ENCODE results near the gene ANKMY1. TPM values are rescaled to one million over a fixed set of nuclear protein-coding genes. Genes with fewer than 3 reads are reported as not detected.

The ANKMY1 gene
- total RNA-seq, 1 donor from 2014 or later = 28.5 TPM

- no peak for DNase-seq (ENCODE audit: extremely low spot score, unreplicated experiment)
- H3K4me3 Mint-ChIP-seq (ENCODE audit: unreplicated experiment) = no peak overlapping the region
- H3K27me3 Mint-ChIP-seq (ENCODE audit: unreplicated experiment) = no peaks in the 10 kb centered on the region
- H3K4me1 Mint-ChIP-seq (ENCODE audit: unreplicated experiment) = peaks cover 50% of the 10 kb centered on the region
- TF ChIP-seq CTCF (IDR thresholded peaks at IDR 0.05) = no peak
- H3K36me3 Mint-ChIP-seq (ENCODE audit: unreplicated experiment) = no peaks in the 10 kb centered on the region
- no peaks in the 10 kb centered on the region for H3K9me3 Mint-ChIP-seq (ENCODE audit: unreplicated experiment)
- H3K27ac Mint-ChIP-seq (ENCODE audit: unreplicated experiment) = no peak overlapping the region
These were observed 109.2 kb downstream of the ANKMY1 start for GRCh38 chr2:240448387-240449274.

GRCh38 chr2:240447934-240448333 lies 109.9 kb downstream of the ANKMY1 start:
- Mint-ChIP-seq H3K36me3 (ENCODE audit: unreplicated experiment) (no peaks in the 10 kb centered on the region), H3K4me1 (ENCODE audit: unreplicated experiment) (peaks cover 57% of the 10 kb centered on the region), H3K9me3 (ENCODE audit: unreplicated experiment) (no peaks in the 10 kb centered on the region), H3K4me3 (ENCODE audit: unreplicated experiment) (no peak overlapping the region), H3K27me3 (ENCODE audit: unreplicated experiment) (no peaks in the 10 kb centered on the region), H3K27ac (ENCODE audit: unreplicated experiment) (no peak overlapping the region)
- no peak for DNase-seq (ENCODE audit: extremely low spot score, unreplicated experiment)
- no peak for TF ChIP-seq CTCF (IDR thresholded peaks at IDR 0.05)

GRCh38 chr2:240447331-240447730 lies 110.5 kb downstream of the ANKMY1 start:
- Mint-ChIP-seq H3K27me3 (ENCODE audit: unreplicated experiment) (no peaks in the 10 kb centered on the region), H3K4me3 (ENCODE audit: unreplicated experiment) (no peak overlapping the region), H3K27ac (ENCODE audit: unreplicated experiment) (no peak overlapping the region), H3K36me3 (ENCODE audit: unreplicated experiment) (no peaks in the 10 kb centered on the region), H3K9me3 (ENCODE audit: unreplicated experiment) (no peaks in the 10 kb centered on the region), H3K4me1 (ENCODE audit: unreplicated experiment) (peaks cover 57% of the 10 kb centered on the region)
- no peak for TF ChIP-seq CTCF (IDR thresholded peaks at IDR 0.05)
- no peak for DNase-seq (ENCODE audit: extremely low spot score, unreplicated experiment)

- no peak for TF ChIP-seq CTCF (IDR thresholded peaks at IDR 0.05)
- H3K27ac Mint-ChIP-seq (ENCODE audit: unreplicated experiment) = no peak overlapping the region
- no peaks in the 10 kb centered on the region for H3K9me3 Mint-ChIP-seq (ENCODE audit: unreplicated experiment)
- no peak overlapping the region for H3K4me3 Mint-ChIP-seq (ENCODE audit: unreplicated experiment)
- H3K36me3 Mint-ChIP-seq (ENCODE audit: unreplicated experiment) = no peaks in the 10 kb centered on the region
- no peak for DNase-seq (ENCODE audit: extremely low spot score, unreplicated experiment)
- peaks cover 52% of the 10 kb centered on the region for H3K4me1 Mint-ChIP-seq (ENCODE audit: unreplicated experiment)
- no peaks in the 10 kb centered on the region for H3K27me3 Mint-ChIP-seq (ENCODE audit: unreplicated experiment)
These were observed 111.1 kb downstream of the ANKMY1 start for GRCh38 chr2:240446664-240447175.

GRCh38 chr2:240445961-240446663 lies 111.7 kb downstream of the ANKMY1 start:
- Mint-ChIP-seq H3K36me3 (ENCODE audit: unreplicated experiment) (no peaks in the 10 kb centered on the region), H3K4me3 (ENCODE audit: unreplicated experiment) (no peak overlapping the region), H3K9me3 (ENCODE audit: unreplicated experiment) (no peaks in the 10 kb centered on the region), H3K27ac (ENCODE audit: unreplicated experiment) (no peak overlapping the region), H3K27me3 (ENCODE audit: unreplicated experiment) (no peaks in the 10 kb centered on the region), H3K4me1 (ENCODE audit: unreplicated experiment) (peaks cover 46% of the 10 kb centered on the region)
- no peak for DNase-seq (ENCODE audit: extremely low spot score, unreplicated experiment)
- no peak for TF ChIP-seq CTCF (IDR thresholded peaks at IDR 0.05)

Data from osteocyte (in vitro differentiated cells).